SK-N-SH (cell line): ENCODE data around the gene STMN1. TPM values are rescaled to one million over a fixed set of nuclear protein-coding genes. Genes with fewer than 3 reads are reported as not detected.

Experiments used
- CTCF ChIA-PET: fragments of 300-600, 350-600 bp; formaldehyde crosslinking; extraction: SDS; loops from one replicate; lab custom pipeline; 2021; lab: Yijun Ruan, JAX
- POLR2A ChIA-PET: fragments of 350-600 bp; sonication (Branson Sonifier 250); formaldehyde crosslinking; extraction: SDS; loops from one replicate; lab custom pipeline; 2020; ENCODE audit warnings: antibody characterized with exemption, inconsistent platforms; lab: Yijun Ruan, JAX
- DNase-seq: peaks from one replicate; pipeline ENCODE4 v3.0.0; 2012
- H2AFZ ChIP-seq: fragments of 200-600 bp; sonication (generic); 2 replicates; pipeline ENCODE4 v1.8.1; 2016; ENCODE audit warnings: antibody characterized with exemption, mild to moderate bottlenecking, low read depth
- H3F3A ChIP-seq: fragments of 200-600 bp; sonication (generic); replicated peaks from 2 replicates; pipeline ENCODE3; 2016; ENCODE audit warnings: antibody characterized with exemption, mild to moderate bottlenecking; ENCODE audit not compliant: insufficient read depth
- H3K27ac ChIP-seq, 2 experiments: fragments of 200-500 bp in 1 of 2; fragments of 200-600 bp in 1 of 2; sonication (Bioruptor generic) in 1 of 2; sonication (generic), shearing (Covaris generic) in 1 of 2; 2 replicates each; pipeline versions ENCODE4 v1.5.1 to v1.6.1; 2014 to 2016; ENCODE audit warnings: low read depth in 2 of 2, inconsistent platforms in 1 of 2, low read length in 1 of 2, mild to moderate bottlenecking in 1 of 2, mixed read lengths in 1 of 2
- H3K27me3 ChIP-seq: fragments of 200-600 bp; sonication (generic), shearing (Covaris generic); 2 replicates; pipeline ENCODE4 v1.6.1; 2016; ENCODE audit warnings: mixed run types; ENCODE audit not compliant: insufficient read depth
- H3K36me3 ChIP-seq, 2 experiments: fragments of 200-500 bp in 1 of 2; fragments of 200-600 bp in 1 of 2; sonication (Bioruptor generic) in 1 of 2; sonication (generic) in 1 of 2; replicated peaks in 1 of 2; 2 replicates each; pipeline versions ENCODE3 to v1.5.1; 2014 to 2016; ENCODE audit warnings: low read length in 1 of 2, mild to moderate bottlenecking in 1 of 2; ENCODE audit not compliant: insufficient read depth in 2 of 2, control insufficient read depth in 1 of 2
- H3K4me1 ChIP-seq, 2 experiments: fragments of 200-500 bp in 1 of 2; fragments of 200-600 bp in 1 of 2; sonication (Bioruptor generic) in 1 of 2; sonication (generic), shearing (Covaris generic) in 1 of 2; 2 replicates each; pipeline versions ENCODE4 v1.5.1 to v1.6.1; 2014 to 2016; ENCODE audit warnings: low read depth in 1 of 2, low read length in 1 of 2, mixed run types in 1 of 2; ENCODE audit not compliant: insufficient read depth in 2 of 2, control insufficient read depth in 1 of 2
- H3K4me2 ChIP-seq: fragments of 200-600 bp; sonication (generic), shearing (Covaris generic); 2 replicates; pipeline ENCODE4 v1.6.1; 2017; ENCODE audit warnings: mixed run types
- H3K4me3 ChIP-seq, 2 experiments: fragments of 200-500 bp in 1 of 2; fragments of 200-600 bp in 1 of 2; sonication (Bioruptor generic) in 1 of 2; sonication (generic), shearing (Covaris generic) in 1 of 2; 2 replicates each; pipeline versions ENCODE4 v1.5.1 to v1.8.1; 2014 to 2016; ENCODE audit warnings: low read depth in 2 of 2, inconsistent platforms in 1 of 2, low read length in 1 of 2, mild to moderate bottlenecking in 1 of 2, mixed read lengths in 1 of 2, moderate library complexity in 1 of 2
- H3K79me2 ChIP-seq: fragments of 200-600 bp; sonication (generic); 2 replicates; pipeline ENCODE4 v1.8.1; 2017; ENCODE audit warnings: mild to moderate bottlenecking; ENCODE audit not compliant: insufficient read depth
- H3K9ac ChIP-seq: fragments of 200-600 bp; sonication (generic); 2 replicates; pipeline ENCODE4 v1.6.1; 2017; ENCODE audit warnings: mixed run types
- H3K9me2 ChIP-seq: fragments of 200-600 bp; sonication (generic); 2 replicates; pipeline ENCODE4 v1.6.1; 2017; ENCODE audit warnings: mixed run types
- H3K9me3 ChIP-seq: fragments of 200-600 bp; sonication (generic); 2 replicates; pipeline ENCODE4 v1.6.1; 2017; ENCODE audit warnings: mixed run types, mild to moderate bottlenecking, moderate library complexity
- H4K20me1 ChIP-seq: fragments of 200-600 bp; sonication (generic); 2 replicates; pipeline ENCODE4 v1.6.1; 2017; ENCODE audit warnings: mild to moderate bottlenecking, mixed run types; ENCODE audit not compliant: insufficient read depth
- ELF1 ChIP-seq: IDR thresholded peaks from 2 replicates; pipeline ENCODE4 v1.4.0; 2012
- FOXJ3 ChIP-seq: sonication (generic); formaldehyde crosslinking; IDR thresholded peaks from 2 replicates; pipeline ENCODE4 v1.5.1; 2020; ENCODE audit warnings: mild to moderate bottlenecking, missing genetic modification reagents
- GABPA ChIP-seq: IDR thresholded peaks from 2 replicates; pipeline ENCODE4 v1.4.0; 2012; ENCODE audit warnings: low read depth, mild to moderate bottlenecking
- MXI1 ChIP-seq: IDR thresholded peaks from 2 replicates; pipeline ENCODE4 v1.6.1; 2012; ENCODE audit warnings: mild to moderate bottlenecking, low read depth, low read length, improper control_type of control experiment
- NRF1 ChIP-seq: IDR thresholded peaks from 2 replicates; pipeline ENCODE4 v1.6.1; 2012; ENCODE audit warnings: low read depth, mild to moderate bottlenecking, low read length
- POLR2AphosphoS5 ChIP-seq: IDR thresholded peaks from 2 replicates; pipeline ENCODE4 v1.6.1; 2012; ENCODE audit warnings: low read depth, low read length
- RAD21 ChIP-seq: IDR thresholded peaks from 2 replicates; pipeline ENCODE4 v1.6.1; 2012; ENCODE audit warnings: mild to moderate bottlenecking, low read length
- RCOR1 ChIP-seq: fragments of 150-350 bp; IDR thresholded peaks from 2 replicates; pipeline ENCODE4 v1.6.1; 2017; ENCODE audit warnings: antibody characterized with exemption, low read length
- SIN3A ChIP-seq: IDR thresholded peaks from 2 replicates; pipeline ENCODE4 v1.6.1; 2012; ENCODE audit warnings: low read depth, mild to moderate bottlenecking, low read length, moderate library complexity, borderline replicate concordance
- TEAD4 ChIP-seq: IDR thresholded peaks from 2 replicates; pipeline ENCODE4 v1.4.0; 2012; ENCODE audit warnings: mild to moderate bottlenecking, borderline replicate concordance; ENCODE audit not compliant: insufficient read depth
- WGBS: methylation state at CpG from one replicate; pipeline ENCODE4 v1.1.6; 2017; ENCODE audit warnings: low lambda C conversion rate; 5-methylcytosine and 5-hydroxymethylcytosine counted together
- polyA plus RNA-seq, 3 experiments: library from polyadenylated mRNA; depleted of rRNA; stranded (reverse); fragments of >200 nt; gene quantifications; 2 replicates each; pipeline ENCODE4 v1.2.3, GENCODE V29; 2012
- TF ChIP-seq, protein P1 (sequence below): IDR thresholded peaks from 2 replicates; pipeline ENCODE4; 2012
- TF ChIP-seq, protein P2 (sequence below): fragments of 150-350 bp; IDR thresholded peaks from 2 replicates; pipeline ENCODE4 v1.6.1; 2016; ENCODE audit warnings: mild to moderate bottlenecking, low read depth, low read length
- TF ChIP-seq, protein P3 (sequence below): IDR thresholded peaks from 2 replicates; pipeline ENCODE4 v1.4.0; 2012; ENCODE audit warnings: low read depth, borderline replicate concordance
- TF ChIP-seq, protein P4 (sequence below): IDR thresholded peaks from 2 replicates; pipeline ENCODE4 v1.6.1; 2012; ENCODE audit warnings: mild to moderate bottlenecking, low read depth, low read length, moderate library complexity
- TF ChIP-seq, protein P5 (sequence below): fragments of 150-350 bp; IDR thresholded peaks from 2 replicates; pipeline ENCODE4 v1.6.1; 2017; ENCODE audit warnings: antibody characterized with exemption, low read length, low read depth, borderline replicate concordance
- TF ChIP-seq, protein P6 (sequence below): IDR thresholded peaks from 2 replicates; pipeline ENCODE4 v1.4.0; 2012; ENCODE audit warnings: low read depth

The STMN1 gene
- polyA plus RNA-seq, 1 of the 3 experiments (the other 2 are of a cell fraction), result 143 TPM

DNA sequence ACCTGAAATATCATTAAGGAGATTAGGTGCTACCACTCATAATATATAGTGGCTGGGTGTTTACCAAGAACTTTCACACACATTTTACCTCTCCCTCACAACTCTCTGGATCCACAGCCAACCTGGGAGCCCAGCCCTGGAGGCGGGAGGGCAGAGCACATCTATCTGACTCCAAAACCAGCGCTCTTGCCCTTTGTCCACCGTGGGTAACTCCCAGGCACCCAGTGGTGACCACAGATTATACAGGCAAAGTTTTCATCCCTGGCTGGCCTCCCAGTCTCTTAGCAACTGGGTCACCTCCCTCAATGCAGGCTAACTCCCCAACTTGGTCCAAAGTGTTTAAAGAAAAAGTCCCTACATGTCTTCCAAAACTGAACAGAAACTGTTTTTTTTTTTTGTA, 33.1 kb downstream of the STMN1 start:
- POLR2A ChIA-PET, result no interaction called here
- CTCF ChIA-PET, result no interaction called here
- Histone ChIP-seq H3F3A (peaks cover 16% of the 10 kb centered on the region), H4K20me1 (no peaks in the 10 kb centered on the region), H3K36me3 (no peaks in the 10 kb centered on the region), H2AFZ (no peak overlapping the region), H3K4me3 (no peak overlapping the region), H3K4me1 (peaks cover 0 to 14% of the 10 kb centered on the region in 2 experiments; a peak in 1 of 4 replicates), H3K27me3 (no peaks in the 10 kb centered on the region), H3K9ac (no peak overlapping the region), H3K27ac (no peak overlapping the region), H3K9me2 (no peaks in the 10 kb centered on the region), H3K4me2 (no peak overlapping the region), H3K9me3 (no peaks in the 10 kb centered on the region), H3K79me2 (peaks cover 13% of the 10 kb centered on the region)
- no peak for DNase-seq
- WGBS, result 97% methylated on average over 3 of the region's 3 CpGs
- TF ChIP-seq FOXJ3 (CRISPR knock-in tag), result no peak
- TF ChIP-seq ELF1, result no peak
- TF ChIP-seq, protein P1, sequence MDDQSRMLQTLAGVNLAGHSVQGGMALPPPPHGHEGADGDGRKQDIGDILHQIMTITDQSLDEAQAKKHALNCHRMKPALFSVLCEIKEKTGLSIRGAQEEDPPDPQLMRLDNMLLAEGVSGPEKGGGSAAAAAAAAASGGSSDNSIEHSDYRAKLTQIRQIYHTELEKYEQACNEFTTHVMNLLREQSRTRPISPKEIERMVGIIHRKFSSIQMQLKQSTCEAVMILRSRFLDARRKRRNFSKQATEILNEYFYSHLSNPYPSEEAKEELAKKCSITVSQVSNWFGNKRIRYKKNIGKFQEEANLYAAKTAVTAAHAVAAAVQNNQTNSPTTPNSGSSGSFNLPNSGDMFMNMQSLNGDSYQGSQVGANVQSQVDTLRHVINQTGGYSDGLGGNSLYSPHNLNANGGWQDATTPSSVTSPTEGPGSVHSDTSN, result no peak
- TF ChIP-seq, protein P2, sequence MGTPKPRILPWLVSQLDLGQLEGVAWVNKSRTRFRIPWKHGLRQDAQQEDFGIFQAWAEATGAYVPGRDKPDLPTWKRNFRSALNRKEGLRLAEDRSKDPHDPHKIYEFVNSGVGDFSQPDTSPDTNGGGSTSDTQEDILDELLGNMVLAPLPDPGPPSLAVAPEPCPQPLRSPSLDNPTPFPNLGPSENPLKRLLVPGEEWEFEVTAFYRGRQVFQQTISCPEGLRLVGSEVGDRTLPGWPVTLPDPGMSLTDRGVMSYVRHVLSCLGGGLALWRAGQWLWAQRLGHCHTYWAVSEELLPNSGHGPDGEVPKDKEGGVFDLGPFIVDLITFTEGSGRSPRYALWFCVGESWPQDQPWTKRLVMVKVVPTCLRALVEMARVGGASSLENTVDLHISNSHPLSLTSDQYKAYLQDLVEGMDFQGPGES, result no peak
- TF ChIP-seq RAD21, result no peak
- no peak for TF ChIP-seq POLR2AphosphoS5
- TF ChIP-seq, protein P3, sequence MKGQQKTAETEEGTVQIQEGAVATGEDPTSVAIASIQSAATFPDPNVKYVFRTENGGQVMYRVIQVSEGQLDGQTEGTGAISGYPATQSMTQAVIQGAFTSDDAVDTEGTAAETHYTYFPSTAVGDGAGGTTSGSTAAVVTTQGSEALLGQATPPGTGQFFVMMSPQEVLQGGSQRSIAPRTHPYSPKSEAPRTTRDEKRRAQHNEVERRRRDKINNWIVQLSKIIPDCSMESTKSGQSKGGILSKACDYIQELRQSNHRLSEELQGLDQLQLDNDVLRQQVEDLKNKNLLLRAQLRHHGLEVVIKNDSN, result no peak
- TF ChIP-seq, protein P4, sequence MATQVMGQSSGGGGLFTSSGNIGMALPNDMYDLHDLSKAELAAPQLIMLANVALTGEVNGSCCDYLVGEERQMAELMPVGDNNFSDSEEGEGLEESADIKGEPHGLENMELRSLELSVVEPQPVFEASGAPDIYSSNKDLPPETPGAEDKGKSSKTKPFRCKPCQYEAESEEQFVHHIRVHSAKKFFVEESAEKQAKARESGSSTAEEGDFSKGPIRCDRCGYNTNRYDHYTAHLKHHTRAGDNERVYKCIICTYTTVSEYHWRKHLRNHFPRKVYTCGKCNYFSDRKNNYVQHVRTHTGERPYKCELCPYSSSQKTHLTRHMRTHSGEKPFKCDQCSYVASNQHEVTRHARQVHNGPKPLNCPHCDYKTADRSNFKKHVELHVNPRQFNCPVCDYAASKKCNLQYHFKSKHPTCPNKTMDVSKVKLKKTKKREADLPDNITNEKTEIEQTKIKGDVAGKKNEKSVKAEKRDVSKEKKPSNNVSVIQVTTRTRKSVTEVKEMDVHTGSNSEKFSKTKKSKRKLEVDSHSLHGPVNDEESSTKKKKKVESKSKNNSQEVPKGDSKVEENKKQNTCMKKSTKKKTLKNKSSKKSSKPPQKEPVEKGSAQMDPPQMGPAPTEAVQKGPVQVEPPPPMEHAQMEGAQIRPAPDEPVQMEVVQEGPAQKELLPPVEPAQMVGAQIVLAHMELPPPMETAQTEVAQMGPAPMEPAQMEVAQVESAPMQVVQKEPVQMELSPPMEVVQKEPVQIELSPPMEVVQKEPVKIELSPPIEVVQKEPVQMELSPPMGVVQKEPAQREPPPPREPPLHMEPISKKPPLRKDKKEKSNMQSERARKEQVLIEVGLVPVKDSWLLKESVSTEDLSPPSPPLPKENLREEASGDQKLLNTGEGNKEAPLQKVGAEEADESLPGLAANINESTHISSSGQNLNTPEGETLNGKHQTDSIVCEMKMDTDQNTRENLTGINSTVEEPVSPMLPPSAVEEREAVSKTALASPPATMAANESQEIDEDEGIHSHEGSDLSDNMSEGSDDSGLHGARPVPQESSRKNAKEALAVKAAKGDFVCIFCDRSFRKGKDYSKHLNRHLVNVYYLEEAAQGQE, result no peak
- no peak for TF ChIP-seq RCOR1
- TF ChIP-seq SIN3A, result no peak
- TF ChIP-seq, protein P5, sequence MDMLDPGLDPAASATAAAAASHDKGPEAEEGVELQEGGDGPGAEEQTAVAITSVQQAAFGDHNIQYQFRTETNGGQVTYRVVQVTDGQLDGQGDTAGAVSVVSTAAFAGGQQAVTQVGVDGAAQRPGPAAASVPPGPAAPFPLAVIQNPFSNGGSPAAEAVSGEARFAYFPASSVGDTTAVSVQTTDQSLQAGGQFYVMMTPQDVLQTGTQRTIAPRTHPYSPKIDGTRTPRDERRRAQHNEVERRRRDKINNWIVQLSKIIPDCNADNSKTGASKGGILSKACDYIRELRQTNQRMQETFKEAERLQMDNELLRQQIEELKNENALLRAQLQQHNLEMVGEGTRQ, result no peak
- no peak for TF ChIP-seq MXI1
- no peak for TF ChIP-seq NRF1
- TF ChIP-seq GABPA, result no peak
- no peak for TF ChIP-seq TEAD4
- TF ChIP-seq, protein P6, sequence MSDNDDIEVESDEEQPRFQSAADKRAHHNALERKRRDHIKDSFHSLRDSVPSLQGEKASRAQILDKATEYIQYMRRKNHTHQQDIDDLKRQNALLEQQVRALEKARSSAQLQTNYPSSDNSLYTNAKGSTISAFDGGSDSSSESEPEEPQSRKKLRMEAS, result no peak
